NB4 (cell line): ENCODE results near the gene RBM39.
"Not testable (repeated sequence)": the region's sequence is repeated elsewhere in the genome, so short reads cannot be mapped to it uniquely, and the experiment has no call there.

Experiments
- DNase-seq: peaks from one replicate; pipeline ENCODE4 v3.0.0; 2010; ENCODE audit warnings: low read depth
- H3K4me3 ChIP-seq: one replicate; pipeline ENCODE4 v1.5.1; 2011; ENCODE audit warnings: mild to moderate bottlenecking, low read depth, low read length, moderate library complexity
- MYC ChIP-seq: IDR thresholded peaks from 2 replicates; pipeline ENCODE4 v1.6.1; 2011; ENCODE audit warnings: low read depth, low read length
- POLR2A ChIP-seq: IDR thresholded peaks from 2 replicates; pipeline ENCODE4 v1.6.1; 2011; ENCODE audit warnings: mild to moderate bottlenecking; ENCODE audit not compliant: insufficient read length; ENCODE audit errors: extremely low read depth
- TF ChIP-seq, protein P1 (sequence below): IDR thresholded peaks from one replicate; pipeline ENCODE4 v1.5.1; 2012; ENCODE audit warnings: low read depth, low read length
- TF ChIP-seq, protein P2 (sequence below): IDR thresholded peaks from 2 replicates; pipeline ENCODE4 v1.6.1; 2011; ENCODE audit warnings: low read depth, low read length

RBM39 gene

DNA sequence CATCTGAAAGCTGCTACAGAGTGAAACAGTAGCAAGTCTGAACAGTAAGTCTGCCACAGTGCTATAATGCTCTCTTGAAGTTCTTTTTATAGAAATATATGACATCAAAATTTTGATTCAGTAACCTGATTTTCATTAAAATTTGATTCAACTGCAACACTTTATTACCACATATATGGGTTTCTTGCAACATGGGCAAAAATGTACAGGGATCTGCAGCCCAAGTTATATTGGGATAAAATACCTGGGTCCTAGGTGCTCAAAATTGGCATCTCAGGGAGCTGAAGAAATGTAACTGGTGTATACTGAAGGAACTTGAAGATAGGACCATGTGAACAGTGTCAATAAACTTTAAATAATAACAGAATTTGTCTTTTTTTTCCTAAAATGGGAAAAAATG lies 32.0 kb downstream of the RBM39 start:
- TF ChIP-seq MYC (no peak), POLR2A (no peak)
- TF ChIP-seq, protein P1, sequence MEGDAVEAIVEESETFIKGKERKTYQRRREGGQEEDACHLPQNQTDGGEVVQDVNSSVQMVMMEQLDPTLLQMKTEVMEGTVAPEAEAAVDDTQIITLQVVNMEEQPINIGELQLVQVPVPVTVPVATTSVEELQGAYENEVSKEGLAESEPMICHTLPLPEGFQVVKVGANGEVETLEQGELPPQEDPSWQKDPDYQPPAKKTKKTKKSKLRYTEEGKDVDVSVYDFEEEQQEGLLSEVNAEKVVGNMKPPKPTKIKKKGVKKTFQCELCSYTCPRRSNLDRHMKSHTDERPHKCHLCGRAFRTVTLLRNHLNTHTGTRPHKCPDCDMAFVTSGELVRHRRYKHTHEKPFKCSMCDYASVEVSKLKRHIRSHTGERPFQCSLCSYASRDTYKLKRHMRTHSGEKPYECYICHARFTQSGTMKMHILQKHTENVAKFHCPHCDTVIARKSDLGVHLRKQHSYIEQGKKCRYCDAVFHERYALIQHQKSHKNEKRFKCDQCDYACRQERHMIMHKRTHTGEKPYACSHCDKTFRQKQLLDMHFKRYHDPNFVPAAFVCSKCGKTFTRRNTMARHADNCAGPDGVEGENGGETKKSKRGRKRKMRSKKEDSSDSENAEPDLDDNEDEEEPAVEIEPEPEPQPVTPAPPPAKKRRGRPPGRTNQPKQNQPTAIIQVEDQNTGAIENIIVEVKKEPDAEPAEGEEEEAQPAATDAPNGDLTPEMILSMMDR: no peak
- TF ChIP-seq, protein P2, sequence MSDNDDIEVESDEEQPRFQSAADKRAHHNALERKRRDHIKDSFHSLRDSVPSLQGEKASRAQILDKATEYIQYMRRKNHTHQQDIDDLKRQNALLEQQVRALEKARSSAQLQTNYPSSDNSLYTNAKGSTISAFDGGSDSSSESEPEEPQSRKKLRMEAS: no peak
- no peak overlapping the region for H3K4me3 ChIP-seq
- DNase-seq: no peak

DNA sequence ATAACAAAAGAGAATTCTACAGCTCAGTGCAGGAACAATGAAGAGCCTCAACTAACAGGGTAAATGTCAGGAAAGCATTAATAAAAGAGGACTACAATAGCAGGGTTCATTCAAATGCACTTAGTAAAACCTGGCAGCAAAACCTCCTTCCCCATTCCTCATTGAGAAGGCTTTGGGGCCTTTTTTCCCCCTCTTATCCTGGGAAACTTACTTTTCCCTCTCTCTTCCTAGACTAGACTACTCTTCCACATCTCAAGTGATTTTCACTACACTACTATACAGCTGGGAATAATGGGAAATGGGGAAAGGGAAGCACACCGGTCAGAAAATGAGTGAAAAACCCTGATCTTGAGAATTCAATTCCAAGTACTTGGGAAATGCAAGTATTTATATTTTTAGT lies 32.8 kb downstream of the RBM39 start:
- TF ChIP-seq POLR2A (no peak), MYC (no peak)
- TF ChIP-seq, protein P2: no peak
- TF ChIP-seq, protein P1: no peak
- H3K4me3 ChIP-seq: no peak overlapping the region
- no peak for DNase-seq

DNA sequence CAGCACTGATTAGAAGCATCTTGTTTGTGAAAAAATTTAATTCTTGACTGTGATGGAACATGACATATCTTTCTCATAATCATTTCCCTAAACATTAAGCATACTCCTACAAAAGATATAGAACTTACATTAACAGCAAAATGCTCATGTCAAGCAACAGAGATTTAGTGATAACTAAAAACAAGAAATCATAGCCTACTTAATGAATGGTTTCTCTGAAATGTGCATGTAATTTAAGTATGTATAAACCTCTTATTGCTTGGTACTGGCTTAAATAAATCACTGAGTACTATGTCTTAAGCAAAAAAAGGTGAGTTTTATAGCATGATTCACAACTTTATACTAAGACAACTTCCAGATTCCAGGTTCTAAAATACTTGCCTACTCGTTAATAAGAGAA lies 33.6 kb downstream of the RBM39 start:
- TF ChIP-seq MYC (no peak), POLR2A (no peak)
- TF ChIP-seq, protein P1: no peak
- TF ChIP-seq, protein P2: no peak
- no peak overlapping the region for H3K4me3 ChIP-seq
- DNase-seq: no peak

- not testable (repeated sequence) for H3K4me3 ChIP-seq, DNase-seq
These were observed 35.2 kb downstream of the RBM39 start for GRCh38 chr20:35706591-35707529.

DNA sequence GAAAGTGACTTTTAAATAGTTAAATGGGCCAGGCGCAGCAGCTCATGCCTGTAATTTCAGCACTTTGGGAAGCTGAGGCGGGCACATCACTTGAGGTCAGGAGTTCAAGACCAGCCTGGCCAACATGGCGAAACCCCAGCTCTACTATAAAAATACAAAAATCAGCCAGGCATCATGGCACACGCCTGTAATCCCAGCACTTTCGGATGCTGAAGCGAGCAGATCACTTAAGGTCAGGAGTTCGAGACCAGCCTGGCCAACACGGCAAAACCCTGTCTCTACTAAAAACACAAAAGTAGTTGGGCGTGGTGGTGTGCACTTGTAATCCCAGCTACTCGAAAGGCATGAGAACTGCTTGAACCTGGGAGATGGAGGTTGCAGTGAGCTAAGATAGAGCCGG lies 36.2 kb downstream of the RBM39 start:
- H3K4me3 ChIP-seq, DNase-seq: not testable (repeated sequence)

GRCh38 chr20:35704514-35705261 lies 37.4 kb downstream of the RBM39 start:
- TF ChIP-seq, protein P2: no peak
- TF ChIP-seq POLR2A (no peak), MYC (no peak)
- TF ChIP-seq, protein P1: no peak
- DNase-seq: no peak
- no peak overlapping the region for H3K4me3 ChIP-seq
